ENCODE data around the gene HOXD10.

Gene HOXD10

DNA sequence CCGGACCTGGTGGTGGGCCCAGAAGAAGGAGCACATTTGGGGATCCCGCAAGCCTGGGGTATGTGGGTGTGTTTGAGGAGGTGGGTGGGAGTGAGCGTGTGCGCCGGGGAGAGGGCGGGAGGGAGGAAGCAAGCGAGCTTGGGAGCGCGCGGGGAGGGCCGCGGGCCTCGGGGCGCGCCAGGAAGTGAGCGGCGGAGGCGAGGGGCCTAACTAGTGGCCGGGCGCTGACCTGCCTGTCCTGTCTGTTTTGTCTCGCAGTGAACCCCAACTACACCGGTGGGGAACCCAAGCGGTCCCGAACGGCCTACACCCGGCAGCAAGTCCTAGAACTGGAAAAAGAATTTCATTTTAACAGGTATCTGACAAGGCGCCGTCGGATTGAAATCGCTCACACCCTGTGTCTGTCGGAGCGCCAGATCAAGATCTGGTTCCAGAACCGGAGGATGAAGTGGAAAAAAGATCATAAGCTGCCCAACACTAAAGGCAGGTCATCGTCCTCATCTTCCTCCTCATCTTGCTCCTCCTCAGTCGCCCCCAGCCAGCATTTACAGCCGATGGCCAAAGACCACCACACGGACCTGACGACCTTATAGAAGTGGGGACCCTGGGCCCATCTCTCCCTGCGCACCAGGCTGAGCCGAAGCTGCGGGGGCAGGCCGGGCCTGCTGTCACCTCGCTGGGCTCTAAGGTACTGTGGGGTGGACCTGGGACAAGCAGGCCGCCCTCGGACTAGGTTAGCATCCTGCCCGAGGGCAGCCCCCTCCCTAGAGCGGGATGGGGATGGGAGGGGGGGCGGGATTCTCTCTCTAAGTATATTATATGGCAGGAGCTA is 36.0 kb downstream of the HOXD10 start:
- DNase-seq = peak; percentile 54

DNA sequence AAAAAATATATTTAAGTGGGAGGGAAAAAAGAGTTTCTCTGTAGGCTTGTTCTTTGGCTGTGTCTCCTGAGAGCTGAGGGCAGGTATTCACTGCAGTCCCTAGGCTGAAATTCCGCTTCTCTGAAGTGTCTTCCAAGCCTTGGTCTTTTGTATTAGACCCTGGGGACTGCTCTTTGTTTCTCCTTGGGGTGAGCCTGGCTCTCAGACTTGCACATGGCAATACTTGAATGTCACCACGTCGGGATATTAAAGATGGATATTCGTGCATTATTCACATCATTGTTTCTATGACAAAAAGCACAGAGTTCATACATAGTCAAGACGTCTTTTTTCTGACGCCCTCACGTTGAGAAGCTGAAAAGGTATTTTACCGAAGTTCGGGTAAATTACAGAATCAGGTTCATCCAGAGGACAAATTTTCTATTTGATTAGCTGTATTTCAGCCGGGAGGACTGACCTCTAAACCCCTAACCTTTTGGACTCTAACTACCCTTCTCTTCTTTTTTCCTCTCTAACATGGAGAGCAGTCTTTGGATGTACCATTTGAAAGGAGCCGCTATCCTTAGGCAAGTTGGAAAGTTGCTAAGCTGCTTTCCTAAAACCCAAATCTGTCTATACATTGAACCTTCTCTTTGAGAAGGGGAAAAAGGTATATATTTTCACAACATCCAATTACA is 38.1 kb downstream of the HOXD10 start:
- no peak for DNase-seq

GRCh38 chr2:176155356-176156044 is 38.9 kb downstream of the HOXD10 start:
- no peak for DNase-seq

GRCh38 chr2:176156301-176156806 is 39.8 kb downstream of the HOXD10 start:
- DNase-seq = no peak

GRCh38 chr2:176156807-176157498 is 40.4 kb downstream of the HOXD10 start, which contains the start of gene HOXD3:
Gene HOXD3, plus strand, starts transcription at chr2:176157307. Its CDS starts 11,808 bp downstream, at chr2:176169115.
- peak; percentile 43 for DNase-seq

DNA sequence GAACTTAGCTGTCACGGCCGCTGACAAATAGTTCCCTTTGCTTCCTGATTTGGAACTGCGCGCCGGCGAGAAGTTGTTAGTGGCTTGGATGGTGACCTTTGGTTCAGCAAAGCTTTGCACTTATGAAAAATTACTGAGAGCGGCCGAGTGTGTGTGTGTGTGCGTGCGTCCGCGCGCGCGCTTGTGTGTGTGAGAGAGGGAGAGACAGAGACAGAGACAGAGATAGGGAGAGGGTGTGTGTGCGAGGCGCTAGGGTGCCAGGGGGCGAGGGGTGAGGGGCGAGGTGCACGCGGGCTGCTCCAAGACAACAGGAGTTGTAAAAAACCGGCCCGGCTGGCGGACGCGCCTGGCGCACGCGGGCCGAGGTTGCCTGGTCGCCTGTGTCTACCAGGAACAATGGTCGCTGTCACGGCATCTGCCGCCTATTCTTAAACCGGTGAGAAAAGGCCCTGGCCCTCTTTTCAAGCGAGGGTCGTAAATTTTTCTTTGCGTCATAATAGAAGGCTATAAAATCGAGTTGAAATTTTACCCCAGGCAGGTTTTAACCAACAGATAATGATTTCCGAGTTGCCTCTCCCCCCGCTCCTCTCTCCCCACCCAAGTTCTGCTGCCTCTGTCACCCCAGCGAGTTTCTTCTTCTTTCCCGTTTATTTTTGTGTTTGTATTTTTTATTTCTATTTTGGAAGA is 41.1 kb downstream of the HOXD10 start:
- peak; percentile 67 for DNase-seq

DNA sequence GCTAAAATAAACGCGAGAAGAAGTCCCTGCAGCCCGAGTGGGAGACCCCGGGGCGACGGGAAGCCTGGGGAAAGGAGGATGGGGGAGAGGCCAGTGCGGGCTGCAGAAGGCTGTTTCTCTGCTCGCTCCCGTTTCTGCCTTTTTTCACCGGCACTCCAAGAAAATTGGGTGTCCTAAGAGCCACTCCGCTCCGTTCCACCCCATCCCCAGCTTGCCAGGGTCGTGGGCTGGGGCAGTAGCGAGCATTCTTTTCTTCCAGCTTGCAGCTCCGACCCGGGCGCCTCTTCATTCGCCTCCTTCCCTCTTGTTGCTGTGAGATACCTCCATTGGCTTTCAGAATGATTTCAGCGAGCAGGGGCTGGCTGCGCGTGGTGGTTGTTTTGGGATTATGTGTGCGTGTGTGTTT is 41.6 kb downstream of the HOXD10 start:
- peak; percentile 67 for DNase-seq

DNA sequence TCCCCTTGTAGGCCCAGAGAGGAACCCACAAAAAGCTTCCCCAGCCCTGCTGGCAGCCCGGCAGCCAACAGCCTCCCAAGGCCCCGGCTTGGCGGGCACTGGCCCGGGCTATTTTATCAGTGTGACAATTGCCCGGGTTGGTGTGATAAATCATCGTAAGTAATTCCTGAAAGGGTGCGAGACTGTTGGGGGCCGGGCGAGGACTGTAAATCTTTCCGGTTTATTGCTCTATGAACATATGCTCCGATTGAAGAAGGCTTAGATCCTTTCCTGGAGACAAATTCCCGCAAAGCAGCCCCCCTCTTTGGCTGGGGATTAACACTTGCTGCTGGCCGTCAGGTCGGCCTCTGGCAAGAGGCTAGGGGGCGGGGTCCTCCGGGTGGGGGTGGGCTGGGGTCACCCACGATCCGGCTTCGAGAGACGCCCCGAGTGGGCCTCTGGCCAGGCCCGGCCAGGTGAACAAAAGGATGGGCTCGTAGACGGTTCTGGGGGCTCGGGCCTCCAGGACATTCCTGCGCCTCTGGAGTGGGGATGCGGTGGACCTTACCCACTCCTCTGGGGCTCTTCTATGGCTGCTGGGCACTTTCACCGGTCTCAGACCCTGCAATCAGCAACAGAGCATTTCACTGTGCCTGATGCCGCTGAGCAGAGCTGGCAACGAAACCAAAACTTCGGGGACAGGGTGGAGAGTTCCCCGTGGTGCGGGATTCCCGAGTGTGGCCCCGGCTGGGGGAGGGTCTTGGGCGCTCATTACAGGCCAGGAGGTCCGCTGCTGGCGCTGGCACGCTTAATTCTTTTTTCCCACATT is 42.5 kb downstream of the HOXD10 start:
- no peak for DNase-seq

GRCh38 chr2:176159663-176160250 is 43.2 kb downstream of the HOXD10 start:
- DNase-seq = no peak

DNA sequence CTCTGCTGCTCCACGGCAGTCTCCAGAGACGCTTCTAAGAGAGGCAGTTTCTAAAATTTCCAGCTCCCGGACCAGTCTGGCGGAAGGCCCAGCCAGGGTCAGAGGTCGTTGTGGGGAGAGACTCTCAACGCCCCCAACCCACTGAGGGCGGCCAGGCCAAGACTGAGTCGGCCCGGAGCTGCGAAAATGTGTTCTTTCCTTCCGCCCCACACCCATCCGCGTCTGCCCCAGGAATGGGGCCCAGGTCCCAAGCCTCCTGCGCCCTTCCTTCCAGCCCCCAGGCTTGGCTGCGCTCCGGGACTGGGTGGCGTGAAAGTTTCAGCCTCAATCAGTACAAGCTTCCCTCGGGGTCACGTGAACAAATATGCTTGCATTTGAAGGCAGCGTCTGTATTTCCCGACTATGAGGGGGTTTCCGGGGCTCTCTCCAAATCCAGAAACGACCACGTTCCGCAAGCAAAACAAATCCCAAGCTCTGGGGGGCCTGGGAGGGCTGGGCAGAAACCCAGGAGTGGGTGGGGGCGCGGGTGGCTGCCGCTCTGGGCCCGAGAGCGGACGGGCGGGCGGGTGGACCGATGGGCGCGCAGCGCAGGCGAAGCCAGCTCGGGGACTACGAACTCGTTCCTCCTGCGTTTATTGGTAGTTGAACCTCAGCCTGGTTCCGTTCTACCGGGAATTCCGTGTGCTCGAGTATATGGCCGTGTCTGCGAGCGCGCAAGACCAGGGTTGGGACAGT is 43.8 kb downstream of the HOXD10 start:
- no peak for DNase-seq

GRCh38 chr2:176160986-176161824 is 44.6 kb downstream of the HOXD10 start:
- DNase-seq = no peak

DNA sequence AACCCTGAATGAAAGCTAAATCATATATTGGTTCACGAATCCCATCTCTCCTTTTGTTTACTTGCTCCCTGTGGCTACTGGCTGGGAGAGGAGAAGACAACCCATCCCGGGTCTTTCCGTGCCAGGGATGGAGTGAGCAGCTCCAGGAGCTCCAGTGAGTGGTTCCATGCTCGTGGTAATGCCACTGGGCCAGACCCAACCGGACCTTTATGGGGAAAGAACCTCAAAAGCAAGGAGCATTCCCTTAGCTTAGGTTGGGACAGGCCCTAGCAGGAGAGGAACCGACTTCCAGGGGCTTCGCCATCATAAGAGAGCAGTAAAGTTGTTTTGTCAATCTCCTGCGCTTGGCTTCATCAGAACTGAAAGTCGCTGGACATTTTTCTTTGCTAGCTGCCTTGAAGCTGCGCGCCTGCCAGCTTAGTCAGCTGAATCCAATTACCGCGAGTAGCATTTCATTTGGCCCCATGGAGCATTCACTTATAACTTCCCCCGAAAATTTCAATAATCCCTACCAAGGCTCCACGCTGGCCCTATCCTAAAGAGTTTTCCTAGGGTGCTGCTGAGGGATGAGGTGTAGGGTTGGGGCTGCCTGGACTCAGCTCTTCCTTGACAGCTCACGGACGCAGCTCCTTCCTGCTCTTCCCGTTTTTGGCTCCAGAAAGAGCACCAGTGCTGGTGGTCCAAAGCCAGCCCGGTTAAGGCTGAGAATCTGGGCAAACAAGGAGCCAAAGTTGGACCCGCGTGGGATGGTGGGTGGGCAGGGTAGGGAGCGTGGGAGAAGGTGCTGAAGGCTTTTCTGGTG is 45.4 kb downstream of the HOXD10 start:
- DNase-seq = no peak

DNA sequence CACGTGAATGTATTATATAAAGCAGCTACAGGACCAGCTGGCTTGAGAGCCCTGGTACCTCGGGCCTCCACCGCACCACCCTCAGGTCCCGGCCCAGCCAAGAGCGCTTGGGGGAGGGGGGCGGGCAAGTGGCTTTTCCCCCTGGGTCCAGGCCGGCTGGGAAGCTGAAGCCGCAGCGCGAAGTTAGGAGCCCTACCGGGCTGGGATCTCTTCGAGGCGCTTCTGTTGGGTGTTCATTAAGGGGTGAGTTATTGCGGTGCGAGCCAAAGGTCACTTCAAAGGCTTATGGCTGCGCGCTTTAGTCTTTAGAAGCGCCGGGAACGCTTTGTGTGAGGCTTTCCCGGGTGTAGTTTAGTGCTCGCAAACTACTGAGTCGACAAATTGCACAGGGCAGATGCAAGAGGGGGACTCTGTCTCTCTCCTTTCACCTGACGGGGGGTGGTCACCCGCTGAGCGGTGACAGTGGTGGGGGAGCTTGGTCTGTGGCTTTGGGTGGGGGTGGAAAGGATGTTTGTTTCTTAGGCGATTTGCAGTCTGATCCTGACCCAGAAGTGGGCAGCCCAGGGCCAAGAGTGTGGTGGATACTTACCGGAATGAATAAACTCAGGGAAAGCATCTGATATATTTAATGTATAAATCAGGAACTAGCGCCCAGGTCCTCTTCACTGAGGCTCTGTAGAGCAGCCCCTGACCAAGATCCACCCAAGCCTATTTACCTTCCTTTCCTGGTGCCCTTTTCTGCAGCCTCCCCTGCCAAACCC is 46.5 kb downstream of the HOXD10 start:
- no peak for DNase-seq

- DNase-seq = no peak
These were observed 47.1 kb downstream of the HOXD10 start for GRCh38 chr2:176163672-176164056.

- no peak for DNase-seq
These were observed 47.6 kb downstream of the HOXD10 start for GRCh38 chr2:176164201-176164600.

- no peak for DNase-seq
These were observed 48.2 kb downstream of the HOXD10 start for GRCh38 chr2:176164611-176165369.

All from NCI-H510A treated with DMSO at 0.1 percent for 48 hours (cell line).